CD4-positive, alpha-beta T cell treated with Interleukin-15 for 4 hours (primary cell): ENCODE results near the gene LTBP1.
"Not testable (repeated sequence)": the region's sequence is repeated elsewhere in the genome, so short reads cannot be mapped to it uniquely, and the experiment has no call there.

Experiments
- DNase-seq: peaks from one replicate; pipeline ENCODE4 v3.0.0-alpha.2; 2020; ENCODE audit warnings: low spot score

Gene LTBP1

GRCh38 chr2:32946314-32947075, at the start of gene LTBP1:
TSS of gene LTBP1 (plus strand) at chr2:32946953. CDS start at chr2:32947325, 372 bp downstream.
- DNase-seq: peak; percentile 47

GRCh38 chr2:32900246-32900973, 46.3 kb upstream of the LTBP1 start:
- DNase-seq: no peak

- DNase-seq: no peak
Measured at GRCh38 chr2:32901313-32901712, 45.4 kb upstream of the LTBP1 start.

- DNase-seq: no peak
Measured at GRCh38 chr2:32902174-32902573, 44.6 kb upstream of the LTBP1 start.

GRCh38 chr2:32902986-32903385, 43.8 kb upstream of the LTBP1 start:
- no peak for DNase-seq

- no peak for DNase-seq
Measured at GRCh38 chr2:32904074-32904473, 42.7 kb upstream of the LTBP1 start.

- no peak for DNase-seq
Measured at GRCh38 chr2:32904751-32905150, 42.0 kb upstream of the LTBP1 start.

- no peak for DNase-seq
Measured at GRCh38 chr2:32905270-32905669, 41.5 kb upstream of the LTBP1 start.

- no peak for DNase-seq
Measured at GRCh38 chr2:32910883-32911598, 35.7 kb upstream of the LTBP1 start.

GRCh38 chr2:32915694-32916093, 31.1 kb upstream of the LTBP1 start:
- DNase-seq: no peak

GRCh38 chr2:32918774-32919173, 28.0 kb upstream of the LTBP1 start:
- DNase-seq: no peak

- DNase-seq: not testable (repeated sequence)
Measured at GRCh38 chr2:32919901-32920300, 26.9 kb upstream of the LTBP1 start.

GRCh38 chr2:32921486-32921885, 25.3 kb upstream of the LTBP1 start:
- not testable (repeated sequence) for DNase-seq

- no peak for DNase-seq
Measured at GRCh38 chr2:32922501-32922900, 24.3 kb upstream of the LTBP1 start.

- DNase-seq: no peak
Measured at GRCh38 chr2:32923109-32923508, 23.6 kb upstream of the LTBP1 start.

- DNase-seq: no peak
Measured at GRCh38 chr2:32925283-32925815, 21.4 kb upstream of the LTBP1 start.

- DNase-seq: no peak
Measured at GRCh38 chr2:32925976-32926707, 20.6 kb upstream of the LTBP1 start.

GRCh38 chr2:32926708-32927084, 20.1 kb upstream of the LTBP1 start:
- no peak for DNase-seq

- no peak for DNase-seq
Measured at GRCh38 chr2:32930436-32930835, 16.3 kb upstream of the LTBP1 start.

- no peak for DNase-seq
Measured at GRCh38 chr2:32931519-32931918, 15.2 kb upstream of the LTBP1 start.

- no peak for DNase-seq
Measured at GRCh38 chr2:32931945-32932709, 14.6 kb upstream of the LTBP1 start.
